H1 (cell line): ENCODE measurements around the gene SLC25A4. TPM values are rescaled to one million over a fixed set of nuclear protein-coding genes. Genes with fewer than 3 reads are reported as not detected.

Source experiments
- CTCF ChIA-PET: fragments of 300-600 bp; sonication (Branson Sonifier 250); formaldehyde crosslinking; loops from one replicate; lab custom pipeline; 2021; ENCODE audit not compliant: partially characterized antibody; lab: Charles Lee
- POLR2A ChIA-PET: fragments of 300-600 bp; sonication (Branson Sonifier 250); formaldehyde crosslinking; loops from one replicate; lab custom pipeline; 2021; ENCODE audit warnings: inconsistent platforms; ENCODE audit not compliant: partially characterized antibody; lab: Charles Lee
- DNase-seq, 2 experiments: peaks; one replicate each; pipeline versions ENCODE4 v3.0.0 to v3.0.0-alpha.2; 2010 to 2022; ENCODE audit warnings: low spot score in 2 of 2, low read depth in 1 of 2, mixed read lengths in 1 of 2
- FAIRE-seq: peaks from 2 replicates; lab custom pipeline; 2011; peaks lifted over from hg19 to GRCh38; lab: Jason Lieb, UNC
- H2AFZ ChIP-seq: 2 replicates; pipeline ENCODE4 v1.8.1; 2012; ENCODE audit warnings: low read length, inconsistent platforms
- H2AK5ac ChIP-seq: 2 replicates; pipeline ENCODE4 v1.6.1; 2013; ENCODE audit warnings: low read depth, low read length
- H2BK120ac ChIP-seq: replicated peaks from 2 replicates; pipeline ENCODE3; 2013; ENCODE audit warnings: low read depth, low read length, inconsistent platforms
- H2BK12ac ChIP-seq: 2 replicates; pipeline ENCODE4 v1.6.1; 2013; ENCODE audit warnings: low read depth, low read length
- H2BK15ac ChIP-seq: 2 replicates; pipeline ENCODE4 v1.6.1; 2013; ENCODE audit warnings: low read length
- H2BK20ac ChIP-seq: 2 replicates; pipeline ENCODE4 v1.6.1; 2013; ENCODE audit warnings: low read length
- H2BK5ac ChIP-seq: 2 replicates; pipeline ENCODE4 v1.6.1; 2013; ENCODE audit warnings: low read depth, low read length
- H3K14ac ChIP-seq: 2 replicates; pipeline ENCODE4 v1.6.1; 2013; ENCODE audit warnings: inconsistent platforms; ENCODE audit not compliant: insufficient read length
- H3K18ac ChIP-seq: 2 replicates; pipeline ENCODE4 v1.6.1; 2013; ENCODE audit warnings: low read length; ENCODE audit errors: extremely low read depth
- H3K23ac ChIP-seq: 2 replicates; pipeline ENCODE4 v1.6.1; 2013; ENCODE audit warnings: inconsistent platforms; ENCODE audit not compliant: insufficient read length
- H3K23me2 ChIP-seq: 2 replicates; pipeline ENCODE4 v1.6.1; 2013; ENCODE audit warnings: low read depth, low read length
- H3K27ac ChIP-seq: 2 replicates; pipeline ENCODE4 v1.6.1; 2011; ENCODE audit warnings: low read depth, low read length, inconsistent platforms
- H3K27me3 ChIP-seq, 4 experiments: replicated peaks in 1 of 4; 1 replicate in 1 of 4; 2 replicates in 3 of 4; pipeline versions ENCODE4 v1.6.1 to v1.8.1; 2011 to 2013; ENCODE audit warnings: low read length in 3 of 4, mild to moderate bottlenecking in 3 of 4, inconsistent platforms in 2 of 4, mixed read lengths in 2 of 4, moderate library complexity in 1 of 4; ENCODE audit not compliant: control insufficient read depth in 3 of 4, insufficient read depth in 3 of 4; ENCODE audit errors: extremely low read depth in 1 of 4
- H3K36me3 ChIP-seq, 4 experiments: 2 replicates each; pipeline versions ENCODE4 v1.6.1 to v1.8.1; 2011 to 2013; ENCODE audit warnings: mild to moderate bottlenecking in 4 of 4, low read length in 3 of 4, moderate library complexity in 2 of 4, control low read depth in 1 of 4, inconsistent platforms in 1 of 4; ENCODE audit not compliant: insufficient read depth in 4 of 4, control insufficient read depth in 2 of 4
- H3K4ac ChIP-seq: replicated peaks from 2 replicates; pipeline ENCODE3; 2013; ENCODE audit warnings: low read length, low read depth, mixed read lengths, inconsistent platforms; ENCODE audit not compliant: insufficient read length
- H3K4me1 ChIP-seq, 4 experiments: replicated peaks in 1 of 4; 1 replicate in 1 of 4; 2 replicates in 3 of 4; pipeline versions ENCODE4 v1.6.1 to v1.8.1; 2011 to 2013; ENCODE audit warnings: low read length in 3 of 4, inconsistent platforms in 2 of 4, mixed read lengths in 1 of 4; ENCODE audit not compliant: insufficient read depth in 4 of 4, control insufficient read depth in 3 of 4
- H3K4me2 ChIP-seq, 2 experiments: 2 replicates each; pipeline versions ENCODE4 v1.6.1 to v1.8.1; 2011 to 2013; ENCODE audit warnings: low read depth in 2 of 2, low read length in 2 of 2, control low read depth in 1 of 2, inconsistent platforms in 1 of 2, mild to moderate bottlenecking in 1 of 2; ENCODE audit not compliant: insufficient read depth in 1 of 2
- H3K4me3 ChIP-seq, 4 experiments: fragments of 200-600, 300-600 bp in 1 of 4; sonication (generic), shearing (Covaris generic), sonication (Bioruptor Twin) in 1 of 4; 2 replicates each; pipeline versions ENCODE4 v1.5.1 to v1.8.1; 2011 to 2016; ENCODE audit warnings: low read length in 4 of 4, low read depth in 3 of 4, control low read depth in 2 of 4, inconsistent platforms in 2 of 4, mild to moderate bottlenecking in 2 of 4, mixed read lengths in 1 of 4, moderate library complexity in 1 of 4; ENCODE audit not compliant: insufficient read depth in 2 of 4; ENCODE audit errors: extremely low read depth in 1 of 4
- H3K56ac ChIP-seq: replicated peaks from 2 replicates; pipeline ENCODE3; 2013; ENCODE audit warnings: low read depth, mild to moderate bottlenecking, mixed read lengths, low read length, inconsistent platforms; ENCODE audit not compliant: insufficient read length
- H3K79me1 ChIP-seq: 2 replicates; pipeline ENCODE4 v1.6.1; 2013; ENCODE audit warnings: low read depth, low read length, control low read depth
- H3K79me2 ChIP-seq, 2 experiments: 2 replicates each; pipeline versions ENCODE4 v1.6.1 to v1.8.1; 2012 to 2013; ENCODE audit warnings: low read length in 2 of 2, mild to moderate bottlenecking in 2 of 2, inconsistent platforms in 1 of 2; ENCODE audit not compliant: insufficient read depth in 2 of 2, control insufficient read depth in 1 of 2
- H3K9ac ChIP-seq, 4 experiments: replicated peaks in 1 of 4; 1 replicate in 1 of 4; 2 replicates in 3 of 4; pipeline versions ENCODE4 v1.6.1 to v1.8.1; 2011 to 2013; ENCODE audit warnings: low read depth in 3 of 4, low read length in 3 of 4, control low read depth in 2 of 4, mild to moderate bottlenecking in 2 of 4, moderate library complexity in 2 of 4, inconsistent platforms in 1 of 4; ENCODE audit errors: extremely low read depth in 1 of 4
- H3K9me3 ChIP-seq, 2 experiments: 2 replicates each; pipeline versions ENCODE4 v1.6.1 to v1.8.1; 2012 to 2013; ENCODE audit warnings: mild to moderate bottlenecking in 2 of 2, moderate library complexity in 2 of 2, control low read depth in 1 of 2, inconsistent platforms in 1 of 2, low read depth in 1 of 2, low read length in 1 of 2, mixed read lengths in 1 of 2; ENCODE audit not compliant: insufficient read depth in 2 of 2
- H4K20me1 ChIP-seq, 2 experiments: replicated peaks in 1 of 2; 2 replicates each; pipeline versions ENCODE3 to v1.8.1; 2011 to 2013; ENCODE audit warnings: inconsistent platforms in 2 of 2, low read length in 2 of 2, mild to moderate bottlenecking in 1 of 2; ENCODE audit not compliant: insufficient read depth in 2 of 2, control insufficient read depth in 1 of 2
- H4K5ac ChIP-seq: 2 replicates; pipeline ENCODE4 v1.6.1; 2013; ENCODE audit warnings: low read length, low read depth, mixed read lengths, inconsistent platforms; ENCODE audit not compliant: insufficient read length
- H4K8ac ChIP-seq: 2 replicates; pipeline ENCODE4 v1.8.0; 2013; ENCODE audit warnings: mild to moderate bottlenecking, moderate library complexity, low read length, inconsistent platforms; ENCODE audit not compliant: insufficient read depth; ENCODE audit errors: extremely low read depth
- H4K91ac ChIP-seq: replicated peaks from 2 replicates; pipeline ENCODE3; 2013; ENCODE audit warnings: low read length, mixed read lengths, inconsistent platforms; ENCODE audit not compliant: insufficient read length
- FOSL1 ChIP-seq: IDR thresholded peaks from 2 replicates; pipeline ENCODE4 v1.6.1; 2011; ENCODE audit warnings: mild to moderate bottlenecking, low read depth, low read length, moderate library complexity; ENCODE audit not compliant: insufficient read depth
- JUND ChIP-seq: IDR thresholded peaks from 2 replicates; pipeline ENCODE4 v1.6.1; 2011; ENCODE audit warnings: mild to moderate bottlenecking, improper control_type of control experiment, low read length
- SUZ12 ChIP-seq: fragments of 200-600 bp; sonication (generic); IDR thresholded peaks from 2 replicates; pipeline ENCODE4 v1.6.1; 2012; ENCODE audit warnings: mild to moderate bottlenecking, inconsistent platforms, low read length, moderate library complexity, mixed read lengths
- TBP ChIP-seq: IDR thresholded peaks from 2 replicates; pipeline ENCODE4 v1.6.1; 2011; ENCODE audit warnings: low read depth, low read length, improper control_type of control experiment
- WGBS, 2 experiments: shearing (Covaris generic) in 1 of 2; methylation state at CpG; one replicate each; pipeline versions ENCODE4 v1.1.6 to v1.1.7; 2013 to 2015; ENCODE audit warnings: low lambda C conversion rate in 2 of 2, mixed read lengths in 2 of 2, inconsistent platforms in 1 of 2, low coverage in 1 of 2, missing lambda C conversion rate in 1 of 2; ENCODE audit not compliant: insufficient replicate concordance in 2 of 2, insufficient coverage in 1 of 2, insufficient read length in 1 of 2; ENCODE audit errors: extremely low coverage in 1 of 2, missing lambda C conversion rate in 1 of 2; 5-methylcytosine and 5-hydroxymethylcytosine counted together
- polyA plus RNA-seq, 7 experiments: library from polyadenylated mRNA; depleted of rRNA in 3 of 7; stranded (reverse) in 5 of 7; unstranded in 2 of 7; fragments of >200 nt in 5 of 7; fragments of 200-250 nt in 2 of 7; gene quantifications; 1 replicate in 5 of 7; 2 replicates in 1 of 7; 4 replicates in 1 of 7; pipeline versions ENCODE4 v1.2.1 to v1.2.3, GENCODE V29; 2011 to 2013; ENCODE audit warnings: missing spikeins in 2 of 7, mixed read lengths in 2 of 7
- total RNA-seq: library from RNA; stranded (reverse); fragmentation: NEBNext Ultra II Directional; extraction: Animal tissue kit (Norgen Biotek cat#: 25700); gene quantifications from 2 replicates; pipeline ENCODE4 v1.2.1, GENCODE V29; 2021
- TF ChIP-seq, protein P1 (sequence below): IDR thresholded peaks from 2 replicates; pipeline ENCODE4 v1.6.1; 2012; ENCODE audit warnings: low read length, inconsistent platforms

SLC25A4 gene
- total and polyA plus RNA-seq, 2 of the 8 experiments (the other 6 are each of a cell fraction or from before 2014, with no cell fraction given) = 41.3 to 42.0 TPM

DNA sequence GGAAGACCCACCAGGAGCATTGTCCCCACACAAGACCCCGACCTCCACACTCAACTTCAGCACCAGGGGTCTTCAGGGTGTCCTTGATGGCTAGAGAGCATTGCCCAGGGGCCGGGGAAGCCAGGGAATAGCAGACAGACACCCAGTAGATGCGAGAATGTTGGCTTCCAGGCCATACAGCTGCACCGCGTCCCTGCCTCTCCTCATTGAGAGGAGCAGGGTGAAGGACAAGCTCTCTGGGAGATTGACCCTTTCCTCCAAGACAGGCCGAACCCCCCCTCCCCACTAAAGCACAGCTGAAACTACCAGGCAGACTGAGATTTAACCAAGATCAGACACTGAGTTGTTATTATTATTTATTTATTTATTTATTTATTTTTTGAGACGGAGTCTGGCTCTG is 42.6 kb upstream of the SLC25A4 start:
- 93% methylated on average over 7 of the region's 7 CpGs; no CpG with 5 or more reads in 1 of the 2 experiments for WGBS, 2 experiments

More for the DNA sequence above, 42.6 kb upstream of the SLC25A4 start:
- H3K9ac ChIP-seq = no peak overlapping the region
- H2AK5ac ChIP-seq = no peak overlapping the region
- ChIA-PET POLR2A (interaction anchor here (3.4 kb wide), 1 partner anchor 8 kb away, joined by 11 read pairs; no protein-coding TSS in a partner anchor), CTCF (interaction anchor here (1.1 to 10.0 kb wide), 7 partner anchors 12 to 95 kb away, joined by 3 to 210 read pairs (median 5); no protein-coding TSS in a partner anchor)
- no peaks in the 10 kb centered on the region for H4K20me1 ChIP-seq
- H4K5ac ChIP-seq = no peak overlapping the region
- H2BK5ac ChIP-seq = peak overlapping the region; percentile 39; the same call in 1 of the 2 replicates
- no peak overlapping the region for H2BK120ac ChIP-seq
- FAIRE-seq = no peak
- TF ChIP-seq FOSL1 = no peak
- TF ChIP-seq, protein P1, sequence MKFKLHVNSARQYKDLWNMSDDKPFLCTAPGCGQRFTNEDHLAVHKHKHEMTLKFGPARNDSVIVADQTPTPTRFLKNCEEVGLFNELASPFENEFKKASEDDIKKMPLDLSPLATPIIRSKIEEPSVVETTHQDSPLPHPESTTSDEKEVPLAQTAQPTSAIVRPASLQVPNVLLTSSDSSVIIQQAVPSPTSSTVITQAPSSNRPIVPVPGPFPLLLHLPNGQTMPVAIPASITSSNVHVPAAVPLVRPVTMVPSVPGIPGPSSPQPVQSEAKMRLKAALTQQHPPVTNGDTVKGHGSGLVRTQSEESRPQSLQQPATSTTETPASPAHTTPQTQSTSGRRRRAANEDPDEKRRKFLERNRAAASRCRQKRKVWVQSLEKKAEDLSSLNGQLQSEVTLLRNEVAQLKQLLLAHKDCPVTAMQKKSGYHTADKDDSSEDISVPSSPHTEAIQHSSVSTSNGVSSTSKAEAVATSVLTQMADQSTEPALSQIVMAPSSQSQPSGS = no peak
- TF ChIP-seq JUND = no peak
- no peak for TF ChIP-seq SUZ12
- TF ChIP-seq TBP = no peak
- no peaks in the 10 kb centered on the region for H3K79me1 ChIP-seq
- H3K4ac ChIP-seq = no peak overlapping the region
- H3K14ac ChIP-seq = no peak overlapping the region
- no peak overlapping the region for H3K23ac ChIP-seq
- no peak for DNase-seq
- no peaks in the 10 kb centered on the region for H3K36me3 ChIP-seq
- H3K9me3 ChIP-seq = no peaks in the 10 kb centered on the region
- no peak overlapping the region for H3K4me3 ChIP-seq
- peak overlapping the region; percentile 80; the same call in 1 of the 2 replicates for H2BK12ac ChIP-seq
- H3K27ac ChIP-seq = no peak overlapping the region
- H3K27me3 ChIP-seq = no peaks in the 10 kb centered on the region
- H4K8ac ChIP-seq = no peak overlapping the region
- H2BK15ac ChIP-seq = no peak overlapping the region
- H3K18ac ChIP-seq = peak overlapping the region; percentile 60
- H2AFZ ChIP-seq = no peak overlapping the region
- no peaks in the 10 kb centered on the region for H3K23me2 ChIP-seq
- peaks cover 0 to 4% (median 0%) of the 10 kb centered on the region in 4 experiments; a peak in 1 of 7 replicates for H3K4me1 ChIP-seq
- no peak overlapping the region for H3K4me2 ChIP-seq
- no peak overlapping the region for H3K56ac ChIP-seq
- H3K79me2 ChIP-seq = no peaks in the 10 kb centered on the region
- H4K91ac ChIP-seq = peak overlapping the region; percentile 82
- H2BK20ac ChIP-seq = peak overlapping the region; percentile 90; the same call in 1 of the 2 replicates
